NCI-H2227 (cell line): ENCODE data around the gene CROCC2.

ENCODE experiments used
- DNase-seq: peaks from one replicate; lab custom pipeline; 2025; ENCODE audit not compliant: unreplicated experiment; lab: John Stamatoyannopoulos, UW

CROCC2 gene

DNA sequence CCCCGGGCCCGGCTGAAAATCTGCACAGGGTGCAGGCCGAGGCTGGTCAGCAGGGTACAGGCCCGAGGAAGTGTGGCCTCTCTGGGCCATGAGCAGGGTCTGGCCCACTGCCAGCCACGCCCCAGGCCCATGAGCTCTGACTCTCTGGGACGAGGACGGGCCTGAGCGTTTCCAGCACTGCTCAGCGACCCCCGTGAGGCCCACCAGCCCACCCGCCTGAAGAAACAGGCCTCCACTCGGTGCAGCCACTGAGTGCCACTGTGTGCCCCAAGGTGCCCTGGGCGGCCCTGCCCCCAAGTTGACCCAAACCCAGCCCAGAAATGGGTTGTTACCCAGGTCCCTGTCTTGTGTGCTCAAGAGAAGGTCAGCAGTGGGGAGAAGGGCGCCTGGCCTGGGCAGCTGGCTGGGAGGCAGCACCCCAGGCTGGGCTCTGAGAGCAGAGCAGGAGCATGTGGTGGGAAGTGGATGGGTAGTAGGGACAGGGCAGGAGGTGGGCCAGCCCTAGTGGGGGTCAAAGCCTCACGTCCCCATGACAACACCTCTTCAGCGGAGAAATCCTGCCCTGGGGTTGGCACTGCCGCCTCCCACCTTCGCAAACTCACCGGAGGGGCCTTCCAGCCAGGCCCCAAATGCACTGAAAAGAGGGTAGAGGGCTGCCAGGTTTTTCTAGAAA, 90.2 kb downstream of the CROCC2 start:
- no peak for DNase-seq

- no peak for DNase-seq
These were observed 90.7 kb downstream of the CROCC2 start for GRCh38 chr2:240996834-240997140.

DNA sequence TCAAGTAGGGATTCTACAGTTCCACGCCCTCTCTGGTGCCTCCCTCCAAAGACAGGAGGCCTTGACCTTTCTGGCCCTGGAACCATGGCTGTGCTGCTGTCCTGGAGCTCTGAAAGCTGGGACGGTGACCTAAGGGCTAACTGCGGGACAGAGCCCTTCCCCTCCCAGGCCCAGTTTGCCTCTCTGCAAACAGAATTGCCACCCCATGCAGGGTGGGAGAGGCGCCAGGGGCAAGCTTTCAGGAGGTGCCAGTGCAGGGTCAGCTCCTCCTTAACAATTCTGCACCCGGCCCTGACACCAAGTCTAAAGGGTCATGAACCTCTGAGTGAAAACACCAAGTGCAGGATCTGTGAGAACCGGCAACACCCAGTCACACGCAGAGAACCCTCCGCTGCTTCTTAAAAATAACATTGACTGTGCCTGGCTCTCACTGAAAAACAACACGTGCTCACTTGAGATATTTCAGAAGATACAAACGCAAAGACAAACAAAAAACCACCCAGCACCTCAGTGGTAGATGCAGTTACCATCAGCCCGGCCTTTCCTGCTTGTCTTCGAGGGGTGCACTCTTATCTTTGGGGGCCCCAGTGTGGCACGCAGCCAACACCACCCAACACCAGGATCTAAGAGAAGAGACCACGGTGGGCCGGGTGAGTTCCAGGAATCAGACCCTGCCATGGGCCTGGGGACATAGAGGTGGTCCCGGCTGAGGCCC, 91.2 kb downstream of the CROCC2 start:
- DNase-seq = no peak

DNA sequence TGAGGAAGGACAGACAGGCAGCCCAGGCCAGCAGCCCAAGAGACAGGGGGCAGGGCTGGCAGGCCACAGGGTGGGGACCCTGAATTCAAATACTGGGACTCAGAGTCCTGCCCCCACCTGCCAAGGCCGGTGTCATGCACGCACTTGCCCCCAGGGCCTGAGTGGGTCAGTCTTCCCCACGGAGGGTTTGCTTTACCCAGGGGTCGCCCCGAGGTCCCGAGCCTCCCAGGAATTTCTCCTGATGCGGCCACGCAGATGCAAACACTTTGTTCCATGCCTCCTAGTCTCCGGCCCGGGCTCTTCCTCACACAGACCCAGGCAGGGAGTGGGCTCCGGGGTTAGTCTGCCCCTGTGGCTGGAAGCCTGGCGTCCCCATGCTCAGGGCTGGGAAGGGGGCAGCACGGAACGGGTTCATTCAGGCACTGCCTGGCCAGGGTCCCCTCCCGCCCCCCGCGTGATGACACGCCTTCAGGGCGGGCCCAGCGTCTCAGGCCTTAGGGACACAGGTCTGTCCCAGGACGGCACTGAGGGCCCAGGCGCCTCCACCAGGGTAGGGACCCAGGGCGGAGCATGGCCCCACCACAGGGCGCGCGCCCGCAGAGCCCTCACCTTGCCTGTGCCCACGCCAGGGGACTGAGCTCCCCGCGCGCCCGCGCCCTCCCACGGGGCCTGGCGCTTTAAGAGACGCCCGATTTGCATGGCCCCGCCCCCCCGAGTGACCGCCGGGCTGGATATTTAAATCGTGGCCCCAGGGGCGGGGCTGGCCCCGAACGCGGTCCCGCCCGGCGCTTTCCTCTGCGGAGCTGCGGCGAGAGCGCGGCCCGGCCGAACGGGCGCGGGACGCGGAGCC, 91.9 kb downstream of the CROCC2 start, which contains the start of gene SNED1:
Gene SNED1, plus strand, starts transcription at position 763 of the 850 bp plus-strand sequence. CDS start 220 bp downstream, outside the sequence.
- peak; percentile 85 for DNase-seq

- DNase-seq = no peak
These were observed 92.5 kb downstream of the CROCC2 start for GRCh38 chr2:240998706-240998994.

- no peak for DNase-seq
These were observed 93.1 kb downstream of the CROCC2 start for GRCh38 chr2:240998995-240999791.

DNA sequence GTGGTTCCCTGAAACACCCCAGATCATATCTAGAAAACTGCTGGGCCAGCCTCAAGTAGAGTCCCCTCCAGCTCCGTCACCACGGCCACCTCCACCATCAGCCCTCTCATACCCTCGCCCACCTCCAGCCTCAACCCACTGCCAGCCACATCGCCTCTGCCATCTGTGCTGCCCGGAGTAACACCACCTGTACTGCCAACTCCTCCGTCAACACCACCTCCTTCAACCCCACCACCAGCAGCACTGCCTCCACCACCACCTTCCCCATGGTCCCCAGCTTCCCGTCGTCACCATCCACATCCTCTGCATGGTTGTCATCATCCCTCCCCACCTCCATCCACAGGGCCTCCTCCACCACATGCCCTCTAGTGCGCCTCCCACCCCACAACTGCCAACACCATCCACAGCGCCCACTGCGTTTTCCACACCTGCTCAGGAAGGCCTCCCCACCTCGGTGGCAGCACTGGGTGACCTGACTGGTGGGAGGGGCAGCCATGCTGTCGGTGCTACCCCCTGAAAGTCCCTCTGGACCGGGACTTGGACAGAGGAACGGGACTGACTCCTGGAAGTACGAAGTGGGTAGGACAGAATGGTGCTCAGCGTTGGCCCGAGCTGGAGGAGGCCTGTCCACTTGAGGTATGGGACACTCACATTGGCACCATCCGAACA, 93.9 kb downstream of the CROCC2 start:
- no peak for DNase-seq

GRCh38 chr2:241000831-241001321, 94.7 kb downstream of the CROCC2 start:
- no peak for DNase-seq

GRCh38 chr2:241001413-241002274, 95.5 kb downstream of the CROCC2 start:
- DNase-seq = no peak

DNA sequence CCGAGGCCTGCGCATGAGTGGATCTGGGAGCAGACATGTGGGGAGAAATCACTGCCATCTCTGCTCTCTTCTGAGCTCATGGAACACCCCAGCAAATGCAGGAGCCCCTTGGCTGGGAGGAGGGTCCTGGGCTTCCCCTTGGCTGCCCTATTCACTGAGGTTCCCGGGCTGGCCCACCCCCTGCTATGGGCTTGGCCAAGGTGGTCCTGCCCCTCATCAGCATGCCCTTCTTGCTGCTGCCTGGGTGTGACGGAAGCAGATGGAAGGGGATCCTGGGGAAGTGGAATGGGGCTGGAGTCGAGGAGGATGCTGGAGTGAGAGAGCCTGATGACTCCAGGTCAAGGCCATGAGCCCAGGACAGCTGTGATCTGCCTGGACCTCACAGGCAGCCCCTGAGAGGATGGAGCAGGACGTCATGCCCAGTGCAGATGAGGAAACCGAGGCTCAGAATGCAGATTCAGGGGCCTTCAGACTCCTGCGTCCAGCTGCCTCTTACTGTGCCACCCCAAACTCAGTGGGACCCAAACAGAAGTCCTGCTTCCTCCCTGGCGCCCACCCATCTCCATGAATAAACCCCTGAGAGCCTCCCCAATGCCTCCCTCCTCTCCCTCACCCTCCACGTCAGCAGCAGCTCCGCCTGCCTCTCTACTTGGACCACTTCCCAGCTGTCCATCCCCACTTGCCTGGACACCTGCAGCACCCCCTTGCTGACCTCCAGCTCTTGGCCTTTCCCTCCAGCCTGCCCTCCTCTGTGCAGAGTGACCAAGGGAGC, 96.3 kb downstream of the CROCC2 start:
- DNase-seq = no peak

GRCh38 chr2:241003047-241003360, 96.9 kb downstream of the CROCC2 start:
- DNase-seq = no peak

- no peak for DNase-seq
These were observed 97.2 kb downstream of the CROCC2 start for GRCh38 chr2:241003369-241003768.

DNA sequence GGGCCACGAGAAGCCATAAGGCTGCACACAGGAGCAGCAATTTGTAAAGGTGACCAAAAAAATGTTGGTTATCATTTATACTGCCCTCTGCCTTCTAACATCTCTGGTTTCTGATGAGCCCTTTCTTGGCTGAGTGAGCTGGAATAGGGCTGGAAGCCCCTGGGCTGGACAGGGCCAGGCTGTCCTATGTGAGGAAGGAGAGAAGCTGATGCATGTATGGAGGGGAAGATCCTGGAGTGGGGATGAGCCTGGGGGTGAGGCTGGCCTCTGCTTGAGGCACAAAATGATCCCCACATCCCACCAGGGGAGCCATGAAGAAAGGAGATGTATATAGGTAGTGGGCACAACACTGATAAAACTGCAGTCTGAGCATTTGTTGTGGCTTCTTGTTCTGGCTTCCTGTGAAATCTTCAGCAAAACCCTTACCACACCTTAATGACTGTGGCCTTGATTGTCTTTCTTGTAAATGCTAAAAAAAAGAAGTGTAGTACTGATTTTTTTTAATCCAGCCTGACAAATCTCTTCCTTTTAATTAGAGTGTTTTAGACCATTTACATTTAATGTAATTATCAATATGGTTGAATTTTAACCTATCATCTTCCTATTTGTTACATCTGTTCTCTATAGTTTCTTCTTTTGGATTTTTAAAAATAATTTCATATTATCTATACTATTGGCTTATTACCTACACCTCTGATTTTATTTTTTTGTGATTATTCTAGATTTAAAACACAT, 97.9 kb downstream of the CROCC2 start:
- DNase-seq = no peak

GRCh38 chr2:241005569-241005968, 99.4 kb downstream of the CROCC2 start:
- no peak for DNase-seq

GRCh38 chr2:241006412-241006811, 100.3 kb downstream of the CROCC2 start:
- DNase-seq = no peak

- DNase-seq = no peak
These were observed 101.0 kb downstream of the CROCC2 start for GRCh38 chr2:241007111-241007510.

DNA sequence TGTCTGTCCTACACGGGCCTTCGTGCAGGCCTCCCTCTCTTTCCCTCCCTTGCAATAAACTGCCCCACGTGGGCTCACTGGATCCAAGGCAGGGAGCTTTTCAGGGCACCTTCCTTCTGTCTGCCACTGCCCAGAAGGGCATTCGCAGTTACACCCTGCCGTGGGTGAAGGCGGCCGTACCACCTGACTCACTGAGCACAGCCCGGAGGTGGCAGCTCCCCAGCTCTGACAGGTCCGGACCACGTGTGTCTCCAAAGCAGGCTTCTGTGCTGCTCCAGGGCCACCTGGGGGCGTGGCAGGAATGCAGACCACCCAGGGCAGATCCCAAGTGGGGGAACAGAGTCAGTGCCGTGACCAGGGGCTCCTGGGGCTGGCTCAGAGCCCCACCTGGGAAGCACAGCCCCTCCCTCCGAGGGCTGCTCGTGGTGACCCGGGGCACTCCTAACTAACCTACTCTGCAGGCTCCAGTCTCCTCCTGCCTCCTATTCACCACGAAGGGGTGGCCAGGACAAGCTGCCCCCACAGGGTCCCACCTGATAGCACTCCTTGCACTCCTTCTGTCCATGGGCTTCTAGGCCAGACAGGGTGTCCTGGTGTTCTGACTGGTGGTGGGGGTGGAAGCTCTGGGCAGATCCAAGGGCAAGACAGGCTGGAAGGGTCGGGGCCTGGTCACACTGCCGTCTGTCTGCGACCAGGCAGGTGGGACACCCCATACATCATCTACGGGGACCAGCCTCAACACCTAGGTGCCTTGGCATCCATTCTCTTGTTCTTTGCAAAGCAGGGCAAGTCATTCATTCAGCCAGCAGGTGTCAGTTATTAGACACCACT, 102.0 kb downstream of the CROCC2 start:
- no peak for DNase-seq
